Endothelial cell of umbilical vein (primary cell): ENCODE measurements around the gene DNAJC11. TPM values are rescaled to one million over a fixed set of nuclear protein-coding genes. Genes with fewer than 3 reads are reported as not detected.

Experiments used
- BruUV-seq: library from RNA; stranded (reverse); fragments of 400-500 nt; replicated peaks from 2 replicates; lab custom pipeline; 2021; lab: Mats Ljungman, UMichigan
- CTCF ChIA-PET: fragments of 300-600, 350-600 bp; sonication (Branson Sonifier 250); formaldehyde crosslinking; loops from one replicate; lab custom pipeline; 2021; ENCODE audit warnings: antibody characterized with exemption, inconsistent platforms; lab: Charles Lee
- POLR2A ChIA-PET: fragments of 300-600, 350-600 bp; sonication (Branson Sonifier 250); formaldehyde crosslinking; loops from one replicate; lab custom pipeline; 2021; ENCODE audit warnings: antibody characterized with exemption, inconsistent platforms; lab: Charles Lee
- DNase-seq: peaks from one replicate; pipeline ENCODE4 v3.0.0-alpha.2; 2011; ENCODE audit warnings: low read depth, low spot score
- FAIRE-seq: peaks from 2 replicates; lab custom pipeline; 2011; peaks lifted over from hg19 to GRCh38; lab: Jason Lieb, UNC
- H2AFZ ChIP-seq: 2 replicates; pipeline ENCODE4 v1.6.0; 2012; ENCODE audit warnings: low read depth, low read length, control low read depth, inconsistent platforms
- H3K27ac ChIP-seq: 2 replicates; pipeline ENCODE4 v1.5.1; 2011; ENCODE audit warnings: low read depth, mild to moderate bottlenecking, control low read depth, low read length, moderate library complexity; ENCODE audit not compliant: insufficient read depth
- H3K27me3 ChIP-seq, 2 experiments: 2 replicates each; pipeline versions ENCODE4 v1.6.0 to v1.6.1; 2011; ENCODE audit warnings: low read length in 2 of 2, mixed read lengths in 1 of 2; ENCODE audit not compliant: control insufficient read depth in 2 of 2, insufficient read depth in 2 of 2
- H3K36me3 ChIP-seq, 2 experiments: 2 replicates in 1 of 2; 3 replicates in 1 of 2; pipeline ENCODE4 v1.5.1; 2011; ENCODE audit warnings: low read length in 2 of 2, mild to moderate bottlenecking in 1 of 2, moderate library complexity in 1 of 2; ENCODE audit not compliant: control insufficient read depth in 2 of 2, insufficient read depth in 2 of 2; ENCODE audit errors: extremely low read depth in 1 of 2
- H3K4me1 ChIP-seq: 3 replicates; pipeline ENCODE4 v1.5.1; 2011; ENCODE audit warnings: mild to moderate bottlenecking, low read length; ENCODE audit not compliant: control insufficient read depth, insufficient read depth; ENCODE audit errors: extremely low read depth
- H3K4me2 ChIP-seq: 2 replicates; pipeline ENCODE4 v1.6.1; 2011; ENCODE audit warnings: low read length, control low read depth, mixed read lengths; ENCODE audit not compliant: insufficient read depth
- H3K4me3 ChIP-seq, 3 experiments: fragments of 200-600 bp in 1 of 3; sonication (generic), shearing (Covaris generic) in 1 of 3; replicated peaks in 1 of 3; 2 replicates each; pipeline ENCODE4 v1.5.1; 2011 to 2016; ENCODE audit warnings: control low read depth in 3 of 3, low read length in 3 of 3, mild to moderate bottlenecking in 2 of 3, inconsistent platforms in 1 of 3, low read depth in 1 of 3, moderate library complexity in 1 of 3; ENCODE audit not compliant: insufficient read depth in 1 of 3
- H3K79me2 ChIP-seq: 2 replicates; pipeline ENCODE4 v1.6.0; 2012; ENCODE audit warnings: low read length, inconsistent platforms; ENCODE audit not compliant: control insufficient read depth, insufficient read depth
- H3K9ac ChIP-seq: replicated peaks from 2 replicates; pipeline ENCODE3; 2011; ENCODE audit warnings: low read length, control low read depth; ENCODE audit not compliant: insufficient read depth; ENCODE audit errors: extremely low read depth
- H3K9me1 ChIP-seq: replicated peaks from 3 replicates; pipeline ENCODE4 v1.6.0; 2011; ENCODE audit warnings: mild to moderate bottlenecking, low read length; ENCODE audit not compliant: control insufficient read depth, insufficient read depth; ENCODE audit errors: extremely low read depth
- H3K9me3 ChIP-seq: replicated peaks from 2 replicates; pipeline ENCODE4 v1.5.1; 2012; ENCODE audit warnings: low read length, inconsistent platforms; ENCODE audit not compliant: control insufficient read depth, insufficient read depth
- H4K20me1 ChIP-seq: replicated peaks from 2 replicates; pipeline ENCODE3; 2011; ENCODE audit warnings: mild to moderate bottlenecking, low read length; ENCODE audit not compliant: control insufficient read depth, insufficient read depth; ENCODE audit errors: extremely low read depth
- CTCF ChIP-seq, 2 donors: IDR thresholded peaks; 1 replicate in 1 of 2; 2 replicates in 1 of 2; pipeline ENCODE4 v1.5.1; 2011; ENCODE audit warnings: low read length in 2 of 2, mild to moderate bottlenecking in 2 of 2, moderate library complexity in 2 of 2, control low read depth in 1 of 2, inconsistent platforms in 1 of 2, low read depth in 1 of 2; ENCODE audit not compliant: insufficient read depth in 1 of 2; ENCODE audit errors: extremely low read depth in 1 of 2
- EZH2 ChIP-seq: IDR thresholded peaks from 2 replicates; pipeline ENCODE4 v1.6.1; 2012; ENCODE audit warnings: borderline replicate concordance, low read depth, mild to moderate bottlenecking, moderate library complexity, low read length, inconsistent platforms; ENCODE audit not compliant: severe bottlenecking
- FOS ChIP-seq: IDR thresholded peaks from 2 replicates; pipeline ENCODE4 v1.6.1; 2011; ENCODE audit warnings: mild to moderate bottlenecking, low read length, moderate library complexity, borderline replicate concordance; ENCODE audit not compliant: insufficient read depth
- GATA2 ChIP-seq: IDR thresholded peaks from 2 replicates; pipeline ENCODE4 v1.7.0; 2011; ENCODE audit warnings: low read depth, mild to moderate bottlenecking, moderate library complexity, mixed read lengths, low read length; ENCODE audit not compliant: insufficient read length, insufficient read depth
- JUN ChIP-seq: IDR thresholded peaks from 2 replicates; pipeline ENCODE4 v1.6.1; 2011; ENCODE audit warnings: borderline replicate concordance, low read depth; ENCODE audit not compliant: insufficient read length, insufficient read depth
- MAX ChIP-seq: IDR thresholded peaks from 2 replicates; pipeline ENCODE4 v1.6.1; 2011; ENCODE audit not compliant: insufficient read depth, insufficient read length
- MYC ChIP-seq: IDR thresholded peaks from one replicate; pipeline ENCODE4 v1.6.1; 2011; ENCODE audit warnings: mild to moderate bottlenecking, low read depth, low read length
- POLR2A ChIP-seq: IDR thresholded peaks from 2 replicates; pipeline ENCODE4 v1.6.1; 2012; ENCODE audit warnings: low read depth, mild to moderate bottlenecking, control low read depth, low read length
- POLR2AphosphoS5 ChIP-seq: IDR thresholded peaks from 2 replicates; pipeline ENCODE4 v1.6.1; 2012; ENCODE audit warnings: low read depth, mild to moderate bottlenecking, control low read depth, low read length, moderate library complexity; ENCODE audit not compliant: insufficient read depth
- dilution Hi-C: fragments of 300-500 bp; cut with MboI; formaldehyde crosslinking; loops from one replicate; pipeline ENCODE4 v1.15.0; 2019; ENCODE audit warnings: low sequenced_read_pairs; ENCODE audit not compliant: extremely low pct_ligation_motif_present
- intact Hi-C: fragments of 100-400 bp; cut with micrococcal nuclease; formaldehyde crosslinking; loops from one replicate; pipeline ENCODE4 v1.10.0; 2022
- polyA plus RNA-seq, 4 experiments: library from polyadenylated mRNA; depleted of rRNA in 3 of 4; stranded (reverse) in 3 of 4; unstranded in 1 of 4; fragments of >200 nt; gene quantifications; 2 replicates each; pipeline versions ENCODE4 v1.2.1 to v1.2.3, GENCODE V29; 2011 to 2012; ENCODE audit warnings: missing spikeins in 1 of 4
- total RNA-seq: library from RNA; stranded (reverse); gene quantifications from 2 replicates; pipeline ENCODE4 v1.2.3, GENCODE V29; 2021

Gene DNAJC11
- total and polyA plus RNA-seq, 2 donors (not counting 3 experiments of a cell fraction or from before 2014, with no cell fraction given): 31.1 to 64.3 TPM

GRCh38 chr1:6672558-6672957 lies 29.1 kb downstream of the DNAJC11 start:
- H3K9ac ChIP-seq: no peak overlapping the region
- H3K27ac ChIP-seq: no peak overlapping the region
- ChIA-PET POLR2A (no interaction called here), CTCF (interaction anchor here (0.6 to 1.4 kb wide), 3 partner anchors 47 to 976 kb away, joined by 3 to 4 read pairs (median 4); no protein-coding TSS in a partner anchor)
- H3K4me2 ChIP-seq: no peak overlapping the region
- H3K9me1 ChIP-seq: no peaks in the 10 kb centered on the region
- no peaks in the 10 kb centered on the region for H3K9me3 ChIP-seq
- no peaks in the 10 kb centered on the region for H3K79me2 ChIP-seq
- intact Hi-C loops: no loop called here
- peaks cover under 1 to 12% of the 10 kb centered on the region in 2 experiments for H3K36me3 ChIP-seq
- FAIRE-seq: no peak
- H3K4me3 ChIP-seq: no peak overlapping the region
- no peak for DNase-seq
- TF ChIP-seq POLR2A (no peak), FOS (no peak), CTCF (IDR thresholded peaks at IDR 0.05; ENCODE audit: extremely low read depth in 1 of 2, insufficient read depth in 1 of 2, low read depth in 1 of 2, low read length in 2 of 2) (no peak), POLR2AphosphoS5 (no peak), MAX (no peak), MYC (no peak), JUN (no peak), EZH2 (no peak), GATA2 (no peak)
- no peaks in the 10 kb centered on the region for H4K20me1 ChIP-seq
- dilution Hi-C loops: no loop called here
- no TSS peak for BruUV-seq
- H3K4me1 ChIP-seq: no peaks in the 10 kb centered on the region
- H2AFZ ChIP-seq: no peak overlapping the region
- no peaks in the 10 kb centered on the region for H3K27me3 ChIP-seq
